ENCODE results near the gene MOGAT2. TPM values are rescaled to one million over a fixed set of nuclear protein-coding genes. Genes with fewer than 3 reads are reported as not detected.

Gene MOGAT2
- polyA plus RNA-seq, 1 of the 3 experiments (the other 2 are of a cell fraction), result 0.03 TPM

DNA sequence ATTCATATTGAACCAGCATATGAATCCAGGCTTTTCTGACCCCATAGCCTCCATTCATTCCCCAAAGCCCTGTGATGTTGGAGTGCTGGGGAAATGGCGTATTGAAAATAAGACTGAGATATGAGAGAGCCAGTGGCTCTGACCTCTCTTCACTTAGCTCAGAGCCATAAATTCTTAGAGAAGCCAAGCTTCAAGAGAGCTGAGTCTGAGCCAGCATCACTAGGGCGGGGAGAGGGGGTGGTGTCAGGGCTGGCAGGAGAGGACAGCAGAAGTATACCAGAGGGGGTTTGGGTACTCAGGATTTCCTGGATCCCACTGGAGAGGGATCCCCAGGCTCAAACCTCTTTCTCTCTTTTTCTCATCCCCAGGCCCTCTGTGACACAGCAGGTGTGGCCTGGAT lies 16.7 kb upstream of the MOGAT2 start (continued):
- TF ChIP-seq EZH2phosphoT487 (IDR thresholded peaks at IDR 0.05; ENCODE audit: borderline replicate concordance, low read depth), result no peak
- no peak for TF ChIP-seq SIN3A (IDR thresholded peaks at IDR 0.05; ENCODE audit: borderline replicate concordance, low read depth, low read length)

DNA sequence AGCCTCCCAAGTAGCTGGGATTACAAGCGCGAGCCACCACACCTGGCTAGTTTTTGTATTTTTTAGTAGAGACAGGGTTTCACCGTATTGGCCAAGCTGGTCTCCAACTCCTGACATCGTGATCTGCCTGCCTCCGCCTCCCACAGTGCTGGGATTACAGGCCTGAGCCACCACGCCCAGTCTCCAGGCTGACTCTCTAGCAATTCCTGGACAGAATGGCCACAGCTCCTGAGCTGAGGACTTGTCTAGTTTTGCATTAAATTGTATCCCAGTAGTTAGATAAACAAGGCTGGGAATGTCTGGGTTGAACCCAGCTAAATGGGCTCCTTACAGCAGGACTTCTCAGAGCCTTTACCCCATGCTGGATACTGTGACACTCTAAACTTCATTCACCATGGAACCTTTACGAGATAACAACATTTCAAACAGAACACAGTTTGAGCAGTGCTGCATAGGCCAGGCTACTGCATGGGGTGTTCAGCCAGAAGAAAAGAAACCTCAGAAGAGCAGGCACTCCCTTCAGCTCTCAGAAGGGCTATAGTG lies 13.9 kb upstream of the MOGAT2 start:
- Histone ChIP-seq H2AFZ (ENCODE audit: low read depth) (no peak overlapping the region), H3K36me3 (replicated peaks in 1 of 2; ENCODE audit: control insufficient read depth in 1 of 2, insufficient read depth in 2 of 2, low read length in 1 of 2) (no peaks in the 10 kb centered on the region), H4K20me1 (ENCODE audit: insufficient read depth) (no peaks in the 10 kb centered on the region), H3K9me3 (no peaks in the 10 kb centered on the region), H3K27ac (ENCODE audit: low read depth in 2 of 2, low read length in 1 of 2) (no peak overlapping the region), H3K4me2 (no peak overlapping the region), H3K27me3 (ENCODE audit: insufficient read depth) (no peaks in the 10 kb centered on the region), H3K9me2 (no peaks in the 10 kb centered on the region), H3F3A (replicated peaks; ENCODE audit: insufficient read depth) (no peaks in the 10 kb centered on the region), H3K4me3 (ENCODE audit: low read depth in 2 of 2, low read length in 1 of 2) (no peak overlapping the region), H3K4me1 (ENCODE audit: control insufficient read depth in 1 of 2, insufficient read depth in 2 of 2, low read depth in 1 of 2, low read length in 1 of 2) (peaks cover 0 to 7% of the 10 kb centered on the region in 2 experiments; a peak in 1 of 4 replicates), H3K9ac (no peak overlapping the region), H3K79me2 (ENCODE audit: insufficient read depth) (no peaks in the 10 kb centered on the region)
- 72% methylated on average over 5 of the region's 7 CpGs for WGBS (ENCODE audit: low lambda C conversion rate)
- TF ChIP-seq MXI1 (IDR thresholded peaks at IDR 0.05; ENCODE audit: low read depth, low read length) (no peak), RXRA (IDR thresholded peaks at IDR 0.05; ENCODE audit: borderline replicate concordance, low read depth) (no peak), MEF2A (IDR thresholded peaks at IDR 0.05; ENCODE audit: borderline replicate concordance, low read depth) (no peak), GATA2 (CRISPR knock-in tag; IDR thresholded peaks at IDR 0.05) (no peak), YY1 (IDR thresholded peaks at IDR 0.05; ENCODE audit: low read depth) (no peak)
- TF ChIP-seq, protein P1, sequence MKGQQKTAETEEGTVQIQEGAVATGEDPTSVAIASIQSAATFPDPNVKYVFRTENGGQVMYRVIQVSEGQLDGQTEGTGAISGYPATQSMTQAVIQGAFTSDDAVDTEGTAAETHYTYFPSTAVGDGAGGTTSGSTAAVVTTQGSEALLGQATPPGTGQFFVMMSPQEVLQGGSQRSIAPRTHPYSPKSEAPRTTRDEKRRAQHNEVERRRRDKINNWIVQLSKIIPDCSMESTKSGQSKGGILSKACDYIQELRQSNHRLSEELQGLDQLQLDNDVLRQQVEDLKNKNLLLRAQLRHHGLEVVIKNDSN (IDR thresholded peaks at IDR 0.05; ENCODE audit: borderline replicate concordance, low read depth), result no peak
- CTCF ChIA-PET, result interaction anchor here (0.7 to 1.0 kb wide), 2 partner anchors 15 to 155 kb away, joined by 3 read pairs; no protein-coding TSS in a partner anchor
- no peak for DNase-seq
- POLR2A ChIA-PET, result no interaction called here

DNA sequence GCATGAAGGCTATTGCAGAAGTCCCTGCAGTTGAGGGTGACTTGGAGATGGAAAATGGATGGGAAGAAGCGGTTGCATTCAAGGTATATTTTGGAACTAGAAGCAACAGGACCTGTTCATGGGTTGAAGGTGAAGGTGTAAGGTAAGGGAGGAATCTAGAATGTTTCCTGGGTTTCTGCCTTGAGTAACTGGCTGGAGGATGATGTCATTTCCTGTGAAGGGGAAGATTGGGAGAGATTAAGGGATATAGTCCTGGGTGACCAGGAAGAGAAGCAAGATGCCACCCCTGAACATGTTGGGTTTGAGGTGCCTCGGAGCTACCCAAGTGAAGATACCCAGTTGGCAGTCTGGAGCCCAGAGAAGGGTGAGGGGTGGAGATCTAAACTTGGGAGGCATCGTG lies 12.1 kb upstream of the MOGAT2 start:
- Histone ChIP-seq H3K4me1 (ENCODE audit: control insufficient read depth in 1 of 2, insufficient read depth in 2 of 2, low read depth in 1 of 2, low read length in 1 of 2) (peaks cover 0 to 7% of the 10 kb centered on the region in 2 experiments; a peak in 1 of 4 replicates), H3K4me2 (no peak overlapping the region), H3F3A (replicated peaks; ENCODE audit: insufficient read depth) (no peaks in the 10 kb centered on the region), H3K9me3 (no peaks in the 10 kb centered on the region), H3K27ac (ENCODE audit: low read depth in 2 of 2, low read length in 1 of 2) (no peak overlapping the region), H2AFZ (ENCODE audit: low read depth) (no peak overlapping the region), H3K9ac (no peak overlapping the region), H3K36me3 (replicated peaks in 1 of 2; ENCODE audit: control insufficient read depth in 1 of 2, insufficient read depth in 2 of 2, low read length in 1 of 2) (no peaks in the 10 kb centered on the region), H3K4me3 (ENCODE audit: low read depth in 2 of 2, low read length in 1 of 2) (no peak overlapping the region), H3K9me2 (no peaks in the 10 kb centered on the region), H4K20me1 (ENCODE audit: insufficient read depth) (no peaks in the 10 kb centered on the region), H3K27me3 (ENCODE audit: insufficient read depth) (no peaks in the 10 kb centered on the region), H3K79me2 (ENCODE audit: insufficient read depth) (no peaks in the 10 kb centered on the region)
- ChIA-PET POLR2A (no interaction called here), CTCF (interaction anchor here (0.6 to 3.2 kb wide), 42 partner anchors 8 to 613 kb away, joined by 3 to 27 read pairs (median 4); partner anchors contain the start of genes MAP6 and MOGAT2)
- no peak for DNase-seq
- TF ChIP-seq FOXJ3 (CRISPR knock-in tag; IDR thresholded peaks at IDR 0.05) (no peak), FOSL2 (IDR thresholded peaks at IDR 0.05; ENCODE audit: borderline replicate concordance, low read depth) (no peak)
- TF ChIP-seq, protein P2, sequence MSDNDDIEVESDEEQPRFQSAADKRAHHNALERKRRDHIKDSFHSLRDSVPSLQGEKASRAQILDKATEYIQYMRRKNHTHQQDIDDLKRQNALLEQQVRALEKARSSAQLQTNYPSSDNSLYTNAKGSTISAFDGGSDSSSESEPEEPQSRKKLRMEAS (IDR thresholded peaks at IDR 0.05; ENCODE audit: low read depth), result no peak
- TF ChIP-seq, protein P3, sequence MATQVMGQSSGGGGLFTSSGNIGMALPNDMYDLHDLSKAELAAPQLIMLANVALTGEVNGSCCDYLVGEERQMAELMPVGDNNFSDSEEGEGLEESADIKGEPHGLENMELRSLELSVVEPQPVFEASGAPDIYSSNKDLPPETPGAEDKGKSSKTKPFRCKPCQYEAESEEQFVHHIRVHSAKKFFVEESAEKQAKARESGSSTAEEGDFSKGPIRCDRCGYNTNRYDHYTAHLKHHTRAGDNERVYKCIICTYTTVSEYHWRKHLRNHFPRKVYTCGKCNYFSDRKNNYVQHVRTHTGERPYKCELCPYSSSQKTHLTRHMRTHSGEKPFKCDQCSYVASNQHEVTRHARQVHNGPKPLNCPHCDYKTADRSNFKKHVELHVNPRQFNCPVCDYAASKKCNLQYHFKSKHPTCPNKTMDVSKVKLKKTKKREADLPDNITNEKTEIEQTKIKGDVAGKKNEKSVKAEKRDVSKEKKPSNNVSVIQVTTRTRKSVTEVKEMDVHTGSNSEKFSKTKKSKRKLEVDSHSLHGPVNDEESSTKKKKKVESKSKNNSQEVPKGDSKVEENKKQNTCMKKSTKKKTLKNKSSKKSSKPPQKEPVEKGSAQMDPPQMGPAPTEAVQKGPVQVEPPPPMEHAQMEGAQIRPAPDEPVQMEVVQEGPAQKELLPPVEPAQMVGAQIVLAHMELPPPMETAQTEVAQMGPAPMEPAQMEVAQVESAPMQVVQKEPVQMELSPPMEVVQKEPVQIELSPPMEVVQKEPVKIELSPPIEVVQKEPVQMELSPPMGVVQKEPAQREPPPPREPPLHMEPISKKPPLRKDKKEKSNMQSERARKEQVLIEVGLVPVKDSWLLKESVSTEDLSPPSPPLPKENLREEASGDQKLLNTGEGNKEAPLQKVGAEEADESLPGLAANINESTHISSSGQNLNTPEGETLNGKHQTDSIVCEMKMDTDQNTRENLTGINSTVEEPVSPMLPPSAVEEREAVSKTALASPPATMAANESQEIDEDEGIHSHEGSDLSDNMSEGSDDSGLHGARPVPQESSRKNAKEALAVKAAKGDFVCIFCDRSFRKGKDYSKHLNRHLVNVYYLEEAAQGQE (IDR thresholded peaks at IDR 0.05; ENCODE audit: low read depth, low read length), result no peak
- 80% methylated on average over 3 of the region's 3 CpGs for WGBS (ENCODE audit: low lambda C conversion rate)

All from SK-N-SH (cell line).